WTC11 (cell line): ENCODE data around the gene PXT1.

Experiments used
- ATF3 ChIP-seq: sonication (generic); formaldehyde crosslinking; conservative IDR thresholded peaks from 2 replicates; pipeline ENCODE4 v1.8.1; 2022; ENCODE audit warnings: mild to moderate bottlenecking, missing genetic modification reagents
- NFATC4 ChIP-seq: fragments of 250-450 bp; sonication (Bioruptor Pico); IDR thresholded peaks from 2 replicates; pipeline ENCODE4 v1.9.0; 2021; ENCODE audit warnings: mild to moderate bottlenecking

GRCh38 chr6:36368421-36368820 is 74.2 kb downstream of the PXT1 start:
- no peak for TF ChIP-seq ATF3 (CRISPR knock-in tag)
- TF ChIP-seq NFATC4: no peak
